Measurements from ENCODE around the gene NPHP4. TPM values are rescaled to one million over a fixed set of nuclear protein-coding genes. Genes with fewer than 3 reads are reported as not detected.
"Not testable (repeated sequence)": the region's sequence is repeated elsewhere in the genome, so short reads cannot be mapped to it uniquely, and the experiment has no call there.

Gene NPHP4
- polyA plus RNA-seq, 1 donor = 4.1 TPM

DNA sequence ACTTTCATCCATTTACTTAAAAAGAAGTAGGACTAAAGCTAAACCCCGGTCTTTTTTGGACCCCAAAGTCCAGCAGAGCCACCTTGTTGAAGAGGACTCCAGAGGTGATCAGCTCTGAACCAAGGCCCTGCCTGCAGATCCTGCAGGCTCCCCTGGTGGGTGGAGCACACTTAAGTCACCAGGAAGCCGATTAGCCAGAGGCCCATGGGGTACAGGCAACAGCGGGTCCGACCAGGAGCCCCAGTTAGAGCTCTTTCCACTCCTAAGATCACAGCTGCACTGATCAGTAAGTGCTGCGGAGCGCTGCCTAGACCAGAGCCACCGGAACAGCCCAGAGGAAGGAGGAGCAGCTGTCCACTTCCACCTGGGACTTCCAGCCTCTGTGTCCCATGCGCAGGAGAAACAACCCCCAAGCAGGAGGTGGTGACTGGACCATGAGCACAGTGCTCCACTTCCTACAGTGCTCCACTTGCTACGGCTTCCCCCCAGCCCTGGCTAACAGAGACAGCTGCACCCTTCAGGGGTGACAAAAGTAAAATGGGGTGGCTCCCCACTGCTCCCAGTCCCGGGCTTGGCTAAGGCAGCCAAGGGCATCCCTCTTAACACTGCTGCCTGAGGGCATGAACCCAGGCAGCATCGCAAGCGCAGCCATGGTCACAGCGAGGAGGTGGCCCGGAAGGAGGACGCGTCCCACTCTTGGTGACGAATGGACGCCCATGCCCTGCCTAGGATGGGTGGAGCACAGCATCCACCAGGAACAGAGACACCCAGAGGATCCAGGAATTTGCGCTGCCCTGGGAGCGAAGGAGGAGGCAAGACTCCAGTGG, 58.0 kb downstream of the NPHP4 start:
- no peak for DNase-seq (ENCODE audit: low read depth)

DNA sequence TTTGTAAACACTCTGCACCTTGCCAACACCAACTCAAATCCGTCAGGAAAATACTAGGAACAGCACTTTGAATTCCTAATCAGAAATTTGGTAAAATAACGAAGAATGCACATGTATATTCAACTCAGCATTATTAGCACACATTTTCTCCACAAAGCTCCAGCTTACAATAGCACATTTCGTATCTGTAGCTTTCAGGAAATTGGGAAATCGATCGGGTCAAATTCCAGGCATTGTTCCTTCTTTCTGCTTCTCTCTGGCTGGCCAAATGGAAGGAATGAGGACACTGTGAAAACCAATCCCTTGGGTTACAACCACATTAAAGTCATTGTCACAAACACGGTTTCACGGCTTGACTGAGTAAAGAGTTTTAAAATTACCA, 58.6 kb downstream of the NPHP4 start:
- DNase-seq (ENCODE audit: low read depth) = no peak

DNA sequence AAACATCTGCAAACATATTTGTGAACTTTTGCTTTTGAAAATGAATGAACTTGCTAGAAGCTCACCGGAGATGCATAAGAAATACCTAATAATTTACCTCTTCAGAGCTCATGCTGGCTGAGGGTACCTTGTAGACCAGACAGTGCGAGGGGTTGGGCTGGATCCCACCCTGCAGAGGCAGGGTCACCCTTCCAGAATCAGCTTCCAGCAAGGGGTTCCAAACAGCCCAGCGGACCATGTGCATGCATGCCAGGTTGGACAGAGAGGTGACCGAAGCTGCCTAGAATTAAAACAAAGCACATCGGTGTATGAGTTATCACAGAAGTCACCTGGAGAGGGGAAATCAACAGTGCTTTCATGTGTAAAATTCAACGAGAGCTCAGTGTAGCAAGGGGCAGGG, 59.2 kb downstream of the NPHP4 start:
- DNase-seq (ENCODE audit: low read depth) = no peak

DNA sequence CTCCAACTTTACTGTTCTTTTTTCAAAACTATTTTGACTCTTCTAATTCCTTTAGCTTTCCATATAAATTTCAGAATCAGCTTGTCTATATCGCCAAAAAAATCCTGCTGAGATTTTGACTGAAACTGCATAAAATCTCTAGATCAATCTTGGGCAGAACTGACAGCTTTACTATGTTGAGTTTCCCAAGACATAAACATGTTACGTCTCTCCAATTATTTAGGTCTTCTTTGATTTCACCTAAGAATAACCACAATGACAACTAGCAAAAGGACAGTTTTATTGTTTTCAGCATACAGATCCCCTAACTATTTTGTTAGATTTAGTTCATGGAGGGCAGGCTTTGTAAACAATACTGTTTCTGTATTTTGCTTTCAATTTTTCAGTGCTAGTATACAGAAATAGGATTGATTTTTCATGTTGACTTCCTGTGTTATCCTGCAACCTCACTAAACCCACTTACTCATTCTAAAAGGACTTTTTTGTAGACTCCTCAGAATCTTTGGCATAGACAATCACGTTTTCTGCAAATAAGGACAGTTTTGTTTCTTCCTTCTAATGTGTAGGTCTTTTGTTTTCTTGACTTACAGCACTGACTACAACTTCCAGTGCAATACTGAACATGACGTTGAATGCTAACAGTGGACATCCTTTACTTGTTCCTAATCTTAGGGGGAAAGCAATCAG, 63.4 kb downstream of the NPHP4 start:
- DNase-seq (ENCODE audit: low read depth) = no peak

DNA sequence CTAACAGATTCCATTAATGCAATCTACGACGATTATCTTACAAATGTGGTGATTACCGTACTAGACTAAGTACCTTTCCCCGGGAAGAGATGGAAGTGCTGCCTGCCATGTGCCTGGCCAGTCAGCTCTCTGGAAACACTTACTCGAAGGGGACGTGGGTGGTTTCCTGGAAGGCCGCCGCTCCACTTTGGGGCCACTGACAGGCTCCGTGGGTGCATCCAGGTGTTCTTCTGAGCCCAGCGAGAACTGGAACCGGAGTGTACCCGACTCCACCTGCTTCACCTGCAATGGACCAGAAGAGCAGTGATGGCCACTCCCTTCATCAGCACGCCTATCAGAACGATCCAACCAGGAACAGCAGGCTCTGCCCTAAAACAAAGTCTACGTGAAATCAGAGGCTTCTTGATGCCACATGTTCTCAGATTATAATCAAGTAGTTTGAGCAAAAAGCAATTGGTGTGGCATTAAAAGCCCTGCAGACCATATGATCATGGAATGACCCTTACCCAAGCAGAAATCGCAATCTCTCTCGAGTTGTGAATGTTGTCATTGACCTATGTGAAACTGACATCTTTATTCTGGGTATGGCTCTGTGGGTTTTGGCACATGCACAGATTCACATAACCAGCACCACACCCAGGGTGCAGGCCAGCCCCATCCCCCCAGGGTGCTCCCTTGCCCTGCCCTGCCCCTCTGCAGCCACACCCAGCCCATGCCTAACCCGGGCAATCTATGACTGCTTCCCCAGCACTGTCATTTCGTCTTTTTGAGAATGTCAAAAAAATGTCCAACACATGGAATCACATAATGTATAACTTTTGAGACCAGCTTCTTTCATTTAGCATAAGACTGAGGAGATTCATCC, 64.5 kb downstream of the NPHP4 start:
- DNase-seq (ENCODE audit: low read depth) = no peak

DNA sequence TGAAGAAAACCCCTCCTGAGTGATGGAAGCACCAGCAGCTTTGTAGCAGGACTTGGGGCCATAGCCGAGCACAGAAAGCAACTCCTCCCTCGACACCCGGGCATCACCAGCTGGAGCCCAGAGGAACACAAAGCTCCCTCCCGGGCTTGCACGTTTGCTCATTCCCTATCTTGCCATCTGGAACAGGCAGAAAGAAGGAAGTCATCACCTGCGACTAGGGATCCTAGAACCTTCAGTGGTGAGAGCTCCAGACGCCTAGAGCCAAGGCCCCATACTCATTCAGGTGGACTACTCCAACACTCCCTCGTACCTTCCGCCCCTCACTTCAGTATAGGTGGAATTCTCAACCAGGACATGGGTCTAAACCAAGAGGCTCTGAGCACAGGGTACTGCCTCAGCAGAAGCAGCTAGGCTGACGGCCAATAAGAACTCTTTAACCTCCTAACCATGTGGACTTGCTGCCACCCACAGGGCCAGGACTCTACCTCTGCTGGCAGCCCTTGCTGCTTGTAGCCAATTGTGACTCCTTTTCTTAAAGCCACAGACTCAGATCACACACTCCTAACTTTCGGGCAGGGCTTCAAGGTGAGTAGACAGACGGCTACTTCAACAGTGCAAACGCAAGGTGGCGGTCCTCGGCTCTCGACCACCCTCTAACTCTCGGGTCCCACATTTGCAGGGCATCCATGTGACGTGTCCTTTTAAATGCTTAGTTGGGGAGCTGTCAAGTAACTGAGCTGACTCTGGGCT, 65.4 kb downstream of the NPHP4 start:
- DNase-seq (ENCODE audit: low read depth) = no peak

DNA sequence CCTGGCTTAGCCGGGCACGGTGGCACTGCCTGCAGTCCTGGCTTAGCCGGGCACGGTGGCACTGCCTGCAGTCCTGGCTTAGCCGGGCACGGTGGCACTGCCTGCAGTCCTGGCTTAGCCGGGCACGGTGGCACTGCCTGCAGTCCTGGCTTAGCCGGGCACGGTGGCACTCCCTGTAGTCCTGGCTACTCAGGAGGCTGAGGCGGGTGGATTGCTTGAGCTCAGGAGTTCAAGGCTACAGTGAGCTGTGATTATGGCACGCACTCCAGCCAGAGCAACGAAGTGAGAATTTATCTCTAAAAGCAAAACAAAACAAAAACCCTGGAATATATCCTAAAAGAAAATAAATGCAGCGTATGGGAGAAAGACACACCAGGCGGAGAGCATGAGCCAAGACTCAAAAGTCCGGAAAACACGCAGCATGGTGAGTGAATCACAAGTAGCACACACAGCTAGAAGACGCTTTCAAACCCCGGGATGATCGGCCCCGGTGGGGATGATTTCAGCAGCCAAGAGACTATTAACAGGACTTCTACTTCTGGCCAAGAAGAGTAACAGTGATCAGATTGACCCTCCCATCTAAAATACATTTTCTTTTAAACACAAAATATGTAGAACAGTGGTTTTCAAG, 69.4 kb downstream of the NPHP4 start:
- not testable (repeated sequence) for DNase-seq (ENCODE audit: low read depth)

DNA sequence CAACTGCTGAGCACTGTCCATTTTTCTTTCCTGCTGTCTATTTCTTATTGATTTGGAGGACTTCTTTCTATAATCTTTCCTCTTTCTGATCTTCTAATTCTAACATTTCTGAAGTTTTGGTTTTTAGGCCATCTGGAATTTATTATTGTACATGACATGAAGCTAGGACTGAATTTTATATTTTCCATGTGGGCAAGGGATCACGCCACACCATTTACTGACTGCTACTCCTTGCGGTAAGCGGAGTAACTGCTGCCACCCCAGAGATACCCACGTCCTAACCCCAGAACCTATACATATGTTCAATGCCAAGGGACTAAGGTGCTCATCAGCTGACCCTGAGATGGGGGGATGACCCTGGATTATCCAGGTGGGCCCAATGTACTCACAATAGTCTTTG, 70.6 kb downstream of the NPHP4 start:
- no peak for DNase-seq (ENCODE audit: low read depth)

DNA sequence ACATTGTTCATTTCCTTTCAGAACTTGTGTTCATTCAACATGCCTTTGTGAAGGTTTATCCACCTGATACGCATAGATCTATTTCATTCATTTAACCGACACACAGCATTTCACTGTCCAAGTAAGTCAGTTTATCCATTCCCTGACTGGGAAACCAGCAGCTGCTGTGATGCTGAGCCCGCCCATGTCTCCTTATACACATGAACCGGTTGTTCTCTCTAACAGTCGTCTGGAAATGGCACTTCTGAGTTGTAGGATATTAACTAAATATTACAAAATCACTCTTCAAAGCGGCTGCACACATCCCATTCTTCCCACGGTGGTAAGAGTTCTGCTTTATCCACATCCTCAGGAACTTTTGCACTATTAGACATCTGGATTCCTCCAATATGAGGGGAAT, 71.1 kb downstream of the NPHP4 start:
- DNase-seq (ENCODE audit: low read depth) = no peak

DNA sequence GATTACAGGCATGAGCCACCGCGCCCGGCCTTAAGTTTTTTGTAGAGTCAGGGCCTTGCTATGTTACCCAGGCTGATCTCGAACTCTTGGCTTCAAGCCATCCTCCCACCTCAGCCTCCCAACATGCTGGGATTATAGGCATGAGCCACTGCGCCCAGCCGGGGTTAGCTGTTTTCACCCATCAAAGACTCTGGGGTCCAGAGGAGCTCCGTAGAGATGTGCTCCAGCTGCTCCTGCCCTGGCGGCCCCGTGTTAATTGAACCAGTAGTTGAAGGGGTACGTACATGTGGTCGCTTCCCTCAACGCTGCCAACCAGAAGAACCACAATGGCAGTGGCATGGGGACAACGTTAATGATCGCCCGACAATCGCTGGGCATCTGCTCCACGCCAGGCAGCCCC, 72.0 kb downstream of the NPHP4 start:
- DNase-seq (ENCODE audit: low read depth) = no peak

DNA sequence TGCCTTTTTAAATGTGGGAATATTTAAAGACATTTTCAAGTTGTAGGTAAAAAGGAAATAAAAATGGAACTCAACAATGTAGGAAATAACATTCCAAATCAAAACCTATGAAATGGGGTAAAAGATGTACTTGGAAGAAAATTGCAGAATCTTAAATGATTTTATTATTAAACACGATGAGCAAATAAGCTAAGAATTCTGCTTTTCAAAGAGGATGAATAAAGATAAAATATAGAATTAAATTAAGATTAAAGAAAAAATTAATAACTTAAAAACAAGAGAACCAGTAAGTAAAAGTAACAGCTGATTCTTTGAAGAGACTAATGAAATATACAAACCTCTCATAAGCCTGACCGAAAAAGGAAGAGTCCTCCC, 74.0 kb downstream of the NPHP4 start:
- no peak for DNase-seq (ENCODE audit: low read depth)

DNA sequence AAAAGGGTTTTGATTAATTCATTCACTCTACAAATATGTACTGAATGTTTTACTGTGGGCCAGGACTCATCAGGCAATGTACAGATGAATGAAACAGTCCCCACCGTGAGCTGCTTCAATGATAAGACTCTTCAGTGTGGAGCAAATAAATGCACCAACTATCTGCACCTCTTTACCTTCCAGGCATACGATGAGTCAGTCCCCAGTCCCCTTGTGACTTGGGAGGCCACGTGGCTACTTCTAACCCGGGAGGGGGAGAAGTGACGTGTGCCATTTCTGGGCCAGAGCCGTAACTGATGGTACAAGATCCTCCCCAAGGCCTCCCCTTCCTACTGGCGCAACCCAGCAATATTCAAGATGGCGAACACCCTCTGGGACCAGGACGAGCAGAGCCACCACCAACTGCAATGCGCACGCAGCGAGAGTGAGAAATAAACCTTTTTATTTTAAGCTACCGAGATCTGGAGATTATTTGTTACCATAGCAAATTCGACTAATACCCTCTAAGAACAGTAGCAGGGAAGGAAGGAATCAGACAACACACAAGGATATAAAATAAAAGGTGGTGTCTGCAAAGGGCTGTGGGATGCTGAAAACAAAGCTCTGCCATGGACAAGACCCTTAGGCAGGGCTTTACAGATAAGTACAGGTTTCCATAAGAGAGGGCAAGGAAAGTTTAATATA, 74.5 kb downstream of the NPHP4 start:
- DNase-seq (ENCODE audit: low read depth) = no peak

DNA sequence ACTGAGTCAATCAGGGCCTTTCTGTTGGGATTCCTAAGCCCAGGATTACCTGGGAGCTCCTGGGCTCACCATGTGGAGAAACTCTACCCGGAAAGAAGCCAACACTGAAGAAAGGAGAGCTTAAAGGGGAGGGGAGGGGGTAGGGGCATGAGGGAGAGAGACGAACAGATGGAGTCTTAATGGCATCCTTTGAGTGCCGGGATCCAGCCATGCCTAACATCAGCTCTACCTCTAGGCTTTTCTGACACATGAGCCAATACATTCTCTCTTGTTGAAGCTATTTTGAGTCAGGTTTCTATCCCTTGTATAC, 75.0 kb downstream of the NPHP4 start:
- DNase-seq (ENCODE audit: low read depth) = no peak

DNA sequence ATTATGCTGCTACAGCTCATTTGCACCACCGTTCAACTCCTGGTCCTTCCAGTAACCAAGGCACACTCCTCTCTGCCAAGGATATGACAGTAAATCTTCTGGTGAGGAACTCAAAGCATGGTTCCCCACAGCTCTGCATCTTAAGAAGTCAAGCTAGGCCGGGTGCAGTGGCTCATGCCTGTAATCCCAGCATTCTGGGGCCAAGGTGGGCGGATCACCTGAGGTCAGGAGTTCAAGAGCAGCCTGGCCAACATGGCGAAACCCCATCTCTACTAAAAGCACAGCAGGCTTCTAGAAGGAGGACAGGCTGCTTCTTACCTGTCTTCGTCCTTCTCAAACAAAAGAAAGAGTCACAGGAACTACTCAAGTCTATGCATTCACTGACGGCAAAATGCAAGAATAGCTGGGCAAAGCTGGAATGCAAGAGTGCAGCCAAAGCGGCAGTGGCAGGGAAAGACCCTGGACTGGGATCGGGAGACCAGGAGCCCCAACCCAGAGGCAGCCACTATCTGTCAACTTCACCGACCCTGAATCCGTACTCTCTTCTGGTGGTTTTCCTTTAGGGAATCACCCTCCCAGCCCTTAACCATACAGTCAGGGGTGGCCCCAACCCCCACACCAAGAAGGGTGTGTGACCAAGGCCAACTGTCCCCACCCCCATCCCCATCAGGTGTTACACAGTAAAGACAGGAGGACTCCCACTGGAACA, 75.5 kb downstream of the NPHP4 start:
- no peak for DNase-seq (ENCODE audit: low read depth)

DNA sequence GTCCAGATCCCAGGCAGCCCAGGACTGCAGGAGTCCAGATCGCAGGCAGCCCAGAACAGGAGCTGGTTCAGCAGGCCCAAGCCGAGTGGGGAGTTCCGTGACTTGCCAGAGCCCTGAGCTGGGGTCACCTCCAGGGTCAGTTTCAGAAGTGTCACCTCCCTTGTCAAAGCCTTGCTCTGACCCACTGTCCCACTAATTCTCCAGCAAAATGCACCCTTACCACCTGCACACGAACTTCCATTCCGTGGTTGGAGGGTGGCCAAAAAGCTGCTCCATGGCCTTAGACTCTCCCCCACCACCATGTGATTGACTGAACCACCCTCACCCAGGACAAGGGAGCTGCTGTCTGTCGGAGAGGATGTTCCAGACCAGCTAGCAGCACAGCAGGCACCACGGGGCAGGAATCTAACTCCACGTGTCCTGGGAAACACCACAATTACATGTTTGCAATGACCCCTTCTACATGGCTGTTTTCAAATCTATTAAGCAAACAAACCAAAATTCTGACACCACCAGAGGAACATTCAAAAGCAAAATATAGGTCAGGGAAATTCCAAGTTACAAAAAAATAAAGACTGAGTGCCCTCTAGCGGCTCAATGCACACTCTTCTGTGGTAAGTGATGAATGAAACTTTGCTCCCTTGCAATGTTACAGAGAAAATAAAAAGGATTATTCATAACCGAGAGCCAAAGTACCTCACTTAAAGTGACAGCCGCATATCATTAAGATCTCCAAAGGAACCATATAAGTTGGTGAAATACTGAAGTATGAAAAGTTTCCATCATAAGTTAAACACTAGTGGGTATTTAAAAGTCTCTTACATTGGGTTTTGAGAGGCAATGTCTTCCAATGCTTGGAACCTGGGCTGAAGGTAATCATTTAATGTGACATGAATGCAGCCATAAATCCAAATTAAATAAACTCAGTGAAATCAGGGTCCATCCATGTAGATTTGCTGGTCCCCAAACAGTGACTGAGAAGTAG, 76.3 kb downstream of the NPHP4 start:
- no peak for DNase-seq (ENCODE audit: low read depth)

DNA sequence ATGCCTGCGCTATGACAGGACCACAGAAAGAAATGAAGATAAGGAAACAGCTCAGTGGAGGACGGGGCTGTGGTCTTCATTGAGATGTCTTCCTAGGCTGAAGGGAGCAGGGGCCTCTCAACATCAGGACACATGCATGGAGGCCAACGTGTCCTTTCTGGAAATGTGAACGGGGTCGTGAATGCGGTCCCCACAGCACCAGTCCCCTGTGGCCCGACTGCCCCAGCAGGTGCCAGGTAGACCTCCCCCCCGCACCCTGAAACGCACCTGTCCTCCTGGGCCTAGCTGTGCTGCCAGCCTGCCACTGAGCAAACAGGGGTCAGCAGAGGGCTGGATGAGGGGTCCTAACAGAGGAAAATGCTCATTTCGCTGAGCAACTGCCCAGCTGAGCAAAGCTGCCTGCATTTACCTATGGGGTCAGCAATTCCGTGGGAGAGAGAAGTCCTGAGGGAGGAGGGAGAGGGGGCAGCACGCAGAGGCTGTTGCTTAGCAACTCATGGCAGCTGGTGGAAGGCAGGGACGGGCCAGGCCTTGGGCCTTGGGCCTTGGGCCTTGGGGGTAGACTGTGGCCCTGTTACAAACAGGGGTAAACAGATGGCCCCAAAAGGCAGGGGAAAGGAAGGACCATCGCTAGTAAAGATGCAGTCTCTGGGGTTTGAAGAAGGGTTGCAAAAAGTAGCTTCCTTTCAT, 77.4 kb downstream of the NPHP4 start:
- no peak for DNase-seq (ENCODE audit: low read depth)

DNA sequence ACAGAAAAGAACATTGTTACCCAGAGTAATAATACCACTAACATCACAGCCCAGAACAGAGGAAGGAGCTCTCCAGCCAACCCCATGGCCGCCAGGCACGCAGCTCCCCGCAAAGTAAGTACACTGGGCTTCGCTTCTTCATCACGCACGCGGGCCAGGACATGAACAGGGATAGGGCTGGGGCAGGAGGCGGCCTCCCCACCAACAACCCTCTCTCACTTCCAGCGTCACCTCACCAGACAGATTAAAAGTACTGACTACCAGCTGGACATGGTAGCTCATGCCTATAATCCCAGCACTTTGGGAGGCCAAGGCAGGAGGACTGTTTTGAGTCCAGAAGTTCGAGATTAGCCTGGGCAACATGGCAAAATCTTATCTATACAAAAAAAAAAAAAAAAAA, 78.3 kb downstream of the NPHP4 start:
- DNase-seq (ENCODE audit: low read depth) = no peak

DNA sequence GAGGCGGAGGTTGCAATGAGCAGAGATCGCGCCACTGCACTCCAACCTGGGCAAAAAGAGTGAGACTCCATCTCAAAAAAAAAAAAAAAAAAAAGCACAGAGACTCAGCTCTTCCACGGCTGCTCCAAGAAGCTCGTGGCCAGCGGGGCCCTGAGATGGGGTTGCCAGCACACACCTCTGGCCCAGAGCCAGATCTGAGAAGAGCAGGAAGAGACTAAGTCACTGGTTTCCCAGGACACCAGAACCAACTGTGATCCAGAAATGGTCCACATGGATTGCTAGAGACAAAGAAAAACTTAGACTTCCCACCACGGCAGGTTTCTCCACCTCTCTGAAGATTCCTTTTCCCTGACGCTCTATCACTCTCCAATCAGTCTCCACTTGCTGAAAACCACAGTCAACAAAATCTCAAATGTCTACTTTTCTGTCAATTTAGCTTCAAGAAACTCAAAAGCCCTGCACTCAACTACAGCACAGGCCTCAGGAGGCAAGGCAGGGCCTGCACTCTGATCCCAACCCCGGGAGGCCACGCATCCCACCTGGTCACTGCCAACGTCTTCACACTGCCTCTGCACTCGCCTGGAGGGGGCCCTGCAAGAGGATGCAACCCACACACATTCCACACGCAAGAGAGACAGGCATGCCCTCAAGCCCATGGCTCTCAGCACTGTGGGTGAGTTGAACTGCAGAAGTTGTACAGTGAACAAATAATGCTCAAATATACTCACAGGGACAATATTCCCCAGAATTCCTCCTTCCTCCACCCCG, 79.0 kb downstream of the NPHP4 start:
- no peak for DNase-seq (ENCODE audit: low read depth)
